HG03045 (cell line): ENCODE measurements around the gene EVI2A.
"Not testable (repeated sequence)": the region's sequence is repeated elsewhere in the genome, so short reads cannot be mapped to it uniquely, and the experiment has no call there.

Experiments
- ATAC-seq: cut with Tn5 transposase; IDR thresholded peaks from one replicate; pipeline ENCODE4 v1.9.1; 2021; ENCODE audit warnings: mild to moderate bottlenecking, moderate library complexity; ENCODE audit not compliant: unreplicated experiment

The EVI2A gene

GRCh38 chr17:31313982-31314781 is 7.2 kb downstream of the EVI2A start, which contains the start of gene EVI2B:
TSS of gene EVI2B (minus strand) at chr17:31314054. CDS start at chr17:31305609, 8,445 bp downstream.
- ATAC-seq, result no peak

GRCh38 chr17:31312223-31312622 is 9.2 kb downstream of the EVI2A start:
- not testable (repeated sequence) for ATAC-seq

GRCh38 chr17:31311526-31311925 is 9.9 kb downstream of the EVI2A start:
- ATAC-seq, result no peak

GRCh38 chr17:31310886-31311285 is 10.5 kb downstream of the EVI2A start:
- no peak for ATAC-seq

- no peak for ATAC-seq
Observed at GRCh38 chr17:31310260-31310659, 11.2 kb downstream of the EVI2A start.

- ATAC-seq, result no peak
Observed at GRCh38 chr17:31309556-31309955, 11.9 kb downstream of the EVI2A start.

GRCh38 chr17:31308372-31309334 is 12.8 kb downstream of the EVI2A start:
- ATAC-seq, result no peak

GRCh38 chr17:31307640-31308039 is 13.8 kb downstream of the EVI2A start:
- ATAC-seq, result no peak

- no peak for ATAC-seq
Observed at GRCh38 chr17:31299624-31300023, 21.8 kb downstream of the EVI2A start.

- ATAC-seq, result no peak
Observed at GRCh38 chr17:31297090-31297489, 24.3 kb downstream of the EVI2A start, which contains the start of gene OMG. TSS of gene OMG (minus strand) at chr17:31297239. CDS start at chr17:31296331, 908 bp downstream.

GRCh38 chr17:31296142-31296541 is 25.3 kb downstream of the EVI2A start:
- no peak for ATAC-seq

GRCh38 chr17:31295489-31295871 is 25.9 kb downstream of the EVI2A start:
- no peak for ATAC-seq

- no peak for ATAC-seq
Observed at GRCh38 chr17:31294820-31295488, 26.5 kb downstream of the EVI2A start.

GRCh38 chr17:31294231-31294630 is 27.2 kb downstream of the EVI2A start:
- ATAC-seq, result no peak

GRCh38 chr17:31293581-31293980 is 27.8 kb downstream of the EVI2A start:
- ATAC-seq, result no peak

- ATAC-seq, result no peak
Observed at GRCh38 chr17:31291820-31292219, 29.6 kb downstream of the EVI2A start.

GRCh38 chr17:31289790-31290189 is 31.6 kb downstream of the EVI2A start:
- ATAC-seq, result no peak

GRCh38 chr17:31287932-31288331 is 33.5 kb downstream of the EVI2A start:
- not testable (repeated sequence) for ATAC-seq

- ATAC-seq, result no peak
Observed at GRCh38 chr17:31286587-31286986, 34.8 kb downstream of the EVI2A start.

GRCh38 chr17:31283841-31284240 is 37.6 kb downstream of the EVI2A start:
- no peak for ATAC-seq

- no peak for ATAC-seq
Observed at GRCh38 chr17:31281061-31281460, 40.4 kb downstream of the EVI2A start.
